T47D (cell line): Measurements from ENCODE around the gene CIP2A.

Experiments used
- DNase-seq, 2 experiments: peaks; one replicate each; pipeline versions ENCODE4 v3.0.0 to v3.0.0-alpha.2; 2011 to 2012; ENCODE audit warnings: low read depth in 1 of 2, low spot score in 1 of 2
- JUND ChIP-seq: IDR thresholded peaks from 2 replicates; pipeline ENCODE4 v1.6.1; 2012; ENCODE audit warnings: low read depth
- in situ Hi-C: cut with HindIII; loops from 2 replicates; pipeline ENCODE4 v1.10.0; 2016; ENCODE audit warnings: low sequenced_read_pairs, low pct_unique_long_range_greater_than_20kb

CIP2A gene

GRCh38 chr3:108516881-108517280 is 72.4 kb downstream of the CIP2A start:
- no peak for TF ChIP-seq JUND
- DNase-seq: no peak
- in situ Hi-C loops: no loop called here

- in situ Hi-C loops: no loop called here
- DNase-seq: no peak
- no peak for TF ChIP-seq JUND
Measured at GRCh38 chr3:108513961-108514360, 75.3 kb downstream of the CIP2A start.

- no peak for TF ChIP-seq JUND
- in situ Hi-C loops: no loop called here
- no peak for DNase-seq
Measured at GRCh38 chr3:108512671-108513070, 76.6 kb downstream of the CIP2A start.

- TF ChIP-seq JUND: no peak
Measured at GRCh38 chr3:108511490-108511889, 77.7 kb downstream of the CIP2A start.

GRCh38 chr3:108511055-108511454 is 78.2 kb downstream of the CIP2A start:
- in situ Hi-C loops: no loop called here
- TF ChIP-seq JUND: no peak
- no peak for DNase-seq

More at GRCh38 chr3:108511490-108511889, 77.7 kb downstream of the CIP2A start:
- in situ Hi-C loops: no loop called here
- no peak for DNase-seq

- DNase-seq: no peak
- TF ChIP-seq JUND: no peak
- in situ Hi-C loops: no loop called here
Measured at GRCh38 chr3:108510496-108510895, 78.7 kb downstream of the CIP2A start, which contains the start of gene MYH15. Gene MYH15 (minus strand): TSS chr3:108510596. CDS start chr3:108510530, 66 bp downstream.

- in situ Hi-C loops: no loop called here
Measured at GRCh38 chr3:108509871-108510270, 79.4 kb downstream of the CIP2A start.

GRCh38 chr3:108509263-108509662 is 80.0 kb downstream of the CIP2A start:
- in situ Hi-C loops: no loop called here
- TF ChIP-seq JUND: no peak
- no peak for DNase-seq

More at GRCh38 chr3:108509871-108510270, 79.4 kb downstream of the CIP2A start:
- no peak for TF ChIP-seq JUND
- DNase-seq: no peak

- no peak for TF ChIP-seq JUND
- no peak for DNase-seq
- in situ Hi-C loops: no loop called here
Measured at GRCh38 chr3:108507902-108508301, 81.3 kb downstream of the CIP2A start.

- no peak for TF ChIP-seq JUND
- in situ Hi-C loops: no loop called here
Measured at GRCh38 chr3:108505811-108506210, 83.4 kb downstream of the CIP2A start.

GRCh38 chr3:108503722-108504121 is 85.5 kb downstream of the CIP2A start:
- DNase-seq: no peak
- no peak for TF ChIP-seq JUND
- in situ Hi-C loops: no loop called here

More at GRCh38 chr3:108505811-108506210, 83.4 kb downstream of the CIP2A start:
- DNase-seq: no peak

GRCh38 chr3:108501535-108501934 is 87.7 kb downstream of the CIP2A start:
- no peak for DNase-seq
- TF ChIP-seq JUND: no peak
- in situ Hi-C loops: no loop called here

GRCh38 chr3:108500728-108501127 is 88.5 kb downstream of the CIP2A start:
- no peak for DNase-seq
- TF ChIP-seq JUND: no peak
- in situ Hi-C loops: no loop called here
